HepG2 (cell line): ENCODE data around the gene RASSF4. TPM values are rescaled to one million over a fixed set of nuclear protein-coding genes. Genes with fewer than 3 reads are reported as not detected.
A peak's percentile ranks its signal among the peaks of the same experiment; 100 is the strongest.

Experiments used
- ATF5 ChIP-seq: sonication (generic); formaldehyde crosslinking; IDR thresholded peaks from 2 replicates; pipeline ENCODE4 v1.4.0; 2020; ENCODE audit warnings: mild to moderate bottlenecking, low read depth, missing genetic modification reagents
- CAMTA2 ChIP-seq: sonication (generic); formaldehyde crosslinking; IDR thresholded peaks from 2 replicates; pipeline ENCODE4 v1.4.0; 2020; ENCODE audit warnings: mild to moderate bottlenecking, missing genetic modification reagents, borderline replicate concordance
- CEBPG ChIP-seq: IDR thresholded peaks from 2 replicates; pipeline ENCODE4 v1.6.1; 2016
- FLYWCH1 ChIP-seq: sonication (generic); formaldehyde crosslinking; IDR thresholded peaks from 2 replicates; pipeline ENCODE4 v1.8.1; 2023; ENCODE audit warnings: mild to moderate bottlenecking, missing genetic modification reagents
- JUNB ChIP-seq: sonication (generic); formaldehyde crosslinking; IDR thresholded peaks from 2 replicates; pipeline ENCODE4 v1.8.0; 2022; ENCODE audit warnings: missing genetic modification reagents, mild to moderate bottlenecking, borderline replicate concordance
- MTA1 ChIP-seq: sonication (generic); formaldehyde crosslinking; IDR thresholded peaks from 2 replicates; pipeline ENCODE4 v1.4.0; 2020; ENCODE audit warnings: missing genetic modification reagents, mild to moderate bottlenecking, borderline replicate concordance
- PITX1 ChIP-seq: sonication (generic); formaldehyde crosslinking; IDR thresholded peaks from 2 replicates; pipeline ENCODE4 v1.5.1; 2020; ENCODE audit warnings: mild to moderate bottlenecking, missing genetic modification reagents
- RELA ChIP-seq: sonication (generic); formaldehyde crosslinking; IDR thresholded peaks from 2 replicates; pipeline ENCODE4 v1.4.0; 2020; ENCODE audit warnings: missing genetic modification reagents
- THRA ChIP-seq: sonication (generic); formaldehyde crosslinking; IDR thresholded peaks from 2 replicates; pipeline ENCODE4 v1.4.0; 2020; ENCODE audit warnings: missing genetic modification reagents, borderline replicate concordance
- ZBTB7B ChIP-seq: sonication (generic); formaldehyde crosslinking; IDR thresholded peaks from 2 replicates; pipeline ENCODE4 v1.4.0; 2020; ENCODE audit warnings: missing genetic modification reagents
- ZNF253 ChIP-seq: sonication (generic); formaldehyde crosslinking; IDR thresholded peaks from 2 replicates; pipeline ENCODE4 v1.8.0; 2022; ENCODE audit warnings: mild to moderate bottlenecking, missing genetic modification reagents, borderline replicate concordance
- ZNF564 ChIP-seq: sonication (generic); formaldehyde crosslinking; IDR thresholded peaks from 2 replicates; pipeline ENCODE4 v1.8.1; 2023; ENCODE audit warnings: mild to moderate bottlenecking, missing genetic modification reagents
- ZNF678 ChIP-seq: sonication (generic); formaldehyde crosslinking; IDR thresholded peaks from 2 replicates; pipeline ENCODE4 v1.4.0; 2020; ENCODE audit warnings: mild to moderate bottlenecking, missing genetic modification reagents
- polyA plus RNA-seq, 8 experiments: library from polyadenylated mRNA; depleted of rRNA in 3 of 8; stranded (reverse) in 7 of 8; unstranded in 1 of 8; fragments of >200 nt; fragmentation: Illumina TruSeq in 4 of 8; extraction: Trizol in 4 of 8; gene quantifications; 2 replicates each; pipeline versions ENCODE4 v1.2.1 to v1.2.3, GENCODE V29; 2011 to 2016; ENCODE audit warnings: low read depth in 4 of 8, missing spikeins in 1 of 8, mixed read lengths in 1 of 8; ENCODE audit not compliant: insufficient read depth in 1 of 8
- total RNA-seq, 5 experiments: library from RNA; depleted of rRNA; stranded (reverse); fragments of >200 nt; fragmentation: Illumina TruSeq; extraction: Trizol; gene quantifications; 2 replicates each; pipeline ENCODE4 v1.2.3, GENCODE V29; 2016; ENCODE audit warnings: low read depth in 1 of 5

The RASSF4 gene
- total and polyA plus RNA-seq, 2 of the 13 experiments (the other 11 are each of a cell fraction or from before 2014, with no cell fraction given) = 34.0 to 51.7 TPM

- TF ChIP-seq ZNF678 (no peak), PITX1 (peak; percentile 72), CAMTA2 (CRISPR knock-in tag) (no peak), FLYWCH1 (no peak), ZNF253 (CRISPR knock-in tag) (no peak), MTA1 (CRISPR knock-in tag) (peak; percentile 60; the same call in 1 of the 2 replicates), ZBTB7B (peak; percentile 84; the same call in 1 of the 2 replicates), JUNB (CRISPR knock-in tag) (no peak; the same call in 1 of the 2 replicates), CEBPG (peak; percentile 60), ZNF564 (no peak), ATF5 (CRISPR knock-in tag) (no peak), THRA (CRISPR knock-in tag) (peak; percentile 63; the same call in 1 of the 2 replicates), RELA (CRISPR knock-in tag) (no peak)
Observed at GRCh38 chr10:44980309-44981171, 20.9 kb downstream of the RASSF4 start (continued).
